ES-I3 (cell line): ENCODE data around the gene CIROP.

Source experiments
- H3K36me3 ChIP-seq: 2 replicates; pipeline ENCODE4 v1.6.1; 2013; ENCODE audit warnings: mild to moderate bottlenecking, low read length, control low read depth, moderate library complexity; ENCODE audit not compliant: insufficient read depth
- H3K4me1 ChIP-seq: 2 replicates; pipeline ENCODE4 v1.6.1; 2013; ENCODE audit warnings: mild to moderate bottlenecking, control low read depth, low read length; ENCODE audit not compliant: insufficient read depth
- H3K9ac ChIP-seq: 2 replicates; pipeline ENCODE4 v1.6.1; 2013; ENCODE audit warnings: low read depth, mild to moderate bottlenecking, low read length, moderate library complexity
- H3K9me3 ChIP-seq: 2 replicates; pipeline ENCODE4 v1.6.1; 2013; ENCODE audit warnings: mild to moderate bottlenecking, low read length, moderate library complexity; ENCODE audit not compliant: control insufficient read depth, insufficient read depth

CIROP gene

DNA sequence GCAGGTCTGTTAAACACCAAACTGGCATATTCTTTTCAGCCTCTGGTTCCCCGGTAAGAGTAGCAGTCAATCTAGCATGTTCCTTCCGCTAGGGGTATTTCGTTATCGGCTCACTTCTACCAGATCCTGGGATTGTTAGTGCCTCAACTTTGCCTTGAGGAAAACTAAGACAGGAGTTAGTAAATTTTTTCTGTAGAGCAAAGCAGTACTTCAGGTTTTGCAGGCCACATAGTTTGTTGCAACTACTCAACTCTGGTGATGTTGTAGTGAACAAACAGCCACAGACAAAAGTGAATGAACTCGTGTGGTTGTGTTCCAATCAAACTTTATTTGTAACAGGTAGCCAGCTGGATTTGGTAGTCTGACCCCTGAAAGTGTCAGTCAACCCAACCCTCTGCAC, 41.2 kb downstream of the CIROP start:
- Histone ChIP-seq H3K36me3 (peaks cover 67% of the 10 kb centered on the region), H3K9ac (no peak overlapping the region), H3K4me1 (peaks cover 3% of the 10 kb centered on the region; the same call in 1 of the 2 replicates), H3K9me3 (no peaks in the 10 kb centered on the region)

DNA sequence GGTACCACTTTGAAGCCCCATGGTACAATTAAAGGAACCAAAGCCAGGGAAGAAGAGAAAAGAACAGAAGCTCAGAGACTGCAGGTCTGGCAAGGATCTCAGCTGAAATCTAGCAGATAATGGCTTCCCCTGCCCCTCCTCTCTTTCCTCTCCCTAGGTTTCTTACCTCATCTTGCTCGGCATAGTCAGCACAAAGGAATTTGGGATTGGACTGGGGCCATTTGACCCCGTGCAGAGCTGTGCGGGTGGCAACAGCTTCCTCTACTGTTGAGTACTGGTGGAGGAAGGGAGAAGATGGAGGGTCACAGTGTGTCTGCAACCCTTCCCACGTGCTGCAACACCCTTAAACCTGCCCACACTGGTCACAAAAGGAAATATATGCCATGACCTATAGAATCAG, 42.8 kb downstream of the CIROP start:
- Histone ChIP-seq H3K9ac (no peak overlapping the region), H3K36me3 (peaks cover 55% of the 10 kb centered on the region), H3K9me3 (no peaks in the 10 kb centered on the region), H3K4me1 (peaks cover 3% of the 10 kb centered on the region; the same call in 1 of the 2 replicates)

DNA sequence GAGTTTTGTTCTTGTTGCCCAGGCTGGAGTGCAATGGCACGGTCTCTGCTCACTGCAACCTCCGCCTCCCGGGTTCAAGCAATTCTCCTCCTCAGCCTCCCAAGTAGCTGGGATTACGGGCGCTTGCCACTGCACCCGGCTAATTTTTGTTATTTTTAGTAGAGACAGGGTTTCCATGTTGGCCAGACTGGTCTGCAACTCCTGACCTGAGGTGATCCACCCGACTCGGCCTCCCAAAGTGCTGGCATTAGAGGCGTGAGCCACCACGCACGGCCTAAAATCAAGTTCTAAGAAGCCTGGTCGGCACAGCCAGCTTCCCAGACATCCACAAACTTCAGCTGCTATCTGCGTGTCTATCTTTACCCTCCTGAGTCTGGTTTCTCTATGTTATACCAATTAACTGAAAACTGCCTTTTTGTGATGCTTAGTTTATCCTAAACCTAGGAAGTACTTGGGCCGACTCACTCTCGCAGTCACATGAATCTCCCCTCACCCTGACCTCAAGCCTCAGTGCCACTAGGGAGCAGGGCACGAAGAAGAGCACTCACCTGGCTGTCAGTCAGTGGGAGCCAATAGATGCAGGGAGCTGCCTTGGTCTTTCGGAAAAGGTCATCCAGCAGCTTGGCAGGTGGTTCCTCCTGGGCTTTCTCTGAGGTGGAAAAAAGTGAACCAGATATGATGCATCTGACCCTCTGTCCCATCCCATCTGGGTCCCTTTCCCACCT, 44.1 kb downstream of the CIROP start:
- Histone ChIP-seq H3K9me3 (no peaks in the 10 kb centered on the region), H3K4me1 (peaks cover 6% of the 10 kb centered on the region; the same call in 1 of the 2 replicates), H3K9ac (no peak overlapping the region), H3K36me3 (peaks cover 46% of the 10 kb centered on the region)

DNA sequence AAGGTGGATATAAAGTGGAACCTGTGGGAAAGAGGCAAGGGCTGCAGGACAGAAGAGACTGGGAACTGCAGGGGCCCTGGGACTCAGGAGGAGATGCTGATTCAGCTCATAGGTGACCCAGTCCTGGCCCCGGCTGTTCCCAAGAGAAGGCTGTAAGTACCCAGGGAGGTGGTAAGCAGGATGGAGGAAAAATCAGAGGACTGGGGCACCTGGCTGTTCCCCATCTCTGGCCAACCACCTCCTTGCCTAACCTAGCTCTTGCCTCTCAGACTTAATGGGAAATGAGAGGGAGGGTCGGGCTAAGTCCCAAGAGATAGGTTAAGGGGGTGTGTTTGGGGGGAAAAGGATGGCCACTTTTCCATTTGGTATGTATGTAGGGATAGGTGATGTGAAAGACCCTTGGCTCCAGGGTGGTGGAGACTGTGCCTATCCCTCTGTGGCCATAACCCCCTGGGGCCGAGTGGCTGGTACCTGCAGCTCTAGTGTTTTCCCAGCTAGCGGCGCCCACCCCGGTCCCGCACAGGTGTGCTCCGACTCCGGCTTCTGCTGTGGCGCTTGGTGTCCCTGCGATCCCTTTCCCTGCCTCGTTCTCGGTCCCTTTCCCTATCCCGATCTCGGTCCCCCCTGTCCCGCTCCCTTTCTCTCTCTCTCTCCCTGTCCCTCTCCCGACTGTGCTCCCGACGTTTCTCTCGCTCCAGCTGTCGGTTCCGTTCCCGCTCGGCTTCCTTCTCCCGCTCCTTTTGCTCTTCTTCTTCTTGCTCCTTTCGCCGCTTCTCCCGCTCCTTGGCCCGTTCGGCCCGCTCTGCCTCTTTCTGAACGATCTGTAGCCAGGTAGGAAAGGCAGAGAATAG, 45.9 kb downstream of the CIROP start:
- Histone ChIP-seq H3K9me3 (no peaks in the 10 kb centered on the region), H3K4me1 (peaks cover 7% of the 10 kb centered on the region; the same call in 1 of the 2 replicates), H3K9ac (no peak overlapping the region), H3K36me3 (peaks cover 31% of the 10 kb centered on the region)

DNA sequence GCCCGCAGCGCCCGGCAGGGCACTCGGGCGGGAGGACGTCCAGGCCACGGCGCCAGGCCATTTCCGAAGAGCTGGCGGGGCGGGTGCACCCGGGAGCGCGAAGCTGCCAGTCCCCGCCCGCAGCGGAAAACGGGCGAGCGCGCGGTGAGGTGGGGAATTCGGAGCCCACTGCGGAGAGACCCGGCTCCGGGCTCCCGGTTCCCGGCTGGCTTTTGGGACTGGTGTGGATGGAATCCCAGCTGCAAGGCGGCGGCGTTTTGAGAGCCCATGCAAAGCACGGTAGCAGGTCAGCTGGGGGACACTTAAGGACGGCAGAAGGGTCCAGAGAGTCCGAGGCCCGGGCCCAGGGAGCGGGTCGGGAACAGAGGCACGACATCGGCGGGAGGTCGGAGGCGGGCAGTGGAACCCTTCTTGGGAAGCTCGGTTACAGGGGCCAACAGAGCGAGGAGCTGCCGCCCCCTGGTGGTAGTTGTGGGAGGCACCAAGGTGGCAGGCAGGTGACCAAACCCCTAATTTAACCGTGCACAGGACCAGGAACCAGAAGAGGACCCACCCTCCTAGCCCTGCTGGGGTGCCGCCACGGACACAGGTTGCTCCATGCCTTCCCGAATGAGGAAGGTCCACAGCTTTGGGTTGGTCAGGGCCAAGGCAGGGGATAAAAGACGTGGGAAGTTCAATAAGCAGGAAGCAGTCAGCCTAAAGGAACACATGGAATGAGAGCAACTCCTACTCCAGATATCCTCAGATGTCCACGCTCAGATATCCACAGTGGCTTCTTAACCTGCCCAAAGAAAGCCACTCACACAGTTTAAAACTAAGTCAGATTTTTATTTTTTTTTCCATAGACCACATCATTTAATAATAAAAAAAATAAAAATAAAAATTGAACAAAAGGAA, 46.8 kb downstream of the CIROP start:
- Histone ChIP-seq H3K36me3 (peaks cover 23% of the 10 kb centered on the region), H3K9ac (peak overlapping the region; percentile 71), H3K4me1 (peaks cover 7% of the 10 kb centered on the region; the same call in 1 of the 2 replicates), H3K9me3 (no peaks in the 10 kb centered on the region)

DNA sequence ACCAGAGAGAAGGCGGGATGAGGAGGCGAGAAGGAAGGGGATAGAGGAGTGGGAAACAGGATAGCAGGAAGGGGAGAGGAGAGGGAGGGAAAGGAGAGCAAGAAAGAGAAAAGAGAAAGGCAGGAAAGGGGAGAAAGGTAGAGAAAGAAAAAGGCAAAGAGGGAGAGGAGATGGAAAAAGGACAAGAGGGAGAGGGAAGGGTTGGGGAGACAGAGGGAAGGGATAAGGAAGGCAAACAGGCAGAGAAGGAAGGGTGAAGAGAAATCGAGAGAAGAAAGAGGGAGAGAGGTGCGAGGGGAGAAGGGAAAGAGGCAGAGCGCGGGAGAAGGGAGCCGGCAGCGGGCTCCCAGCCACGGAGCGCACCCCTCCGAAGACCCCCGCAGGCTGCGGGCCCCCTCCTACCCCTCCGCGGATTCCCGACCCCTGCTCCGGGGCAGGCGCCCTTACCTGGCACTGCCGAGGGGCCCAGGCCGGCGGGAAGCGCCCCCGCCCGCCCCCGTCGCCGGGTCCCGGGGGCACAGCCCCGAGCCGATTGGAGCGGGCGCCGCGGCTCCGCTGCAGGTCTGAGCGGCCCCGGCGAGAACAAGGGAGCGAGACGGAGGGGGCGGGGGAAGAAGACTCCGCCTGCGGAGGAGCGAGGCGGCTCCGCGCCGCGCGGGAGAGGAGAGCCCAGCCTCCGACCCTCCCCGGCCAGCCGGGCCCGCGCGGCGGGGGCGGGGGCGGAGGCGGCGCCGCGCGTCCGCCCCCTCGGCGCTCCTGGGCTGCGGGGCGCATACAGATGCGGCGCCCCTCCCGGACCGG, 47.6 kb downstream of the CIROP start, which contains the start of gene CDH24:
TSS of gene CDH24 (minus strand) at position 565 of the 801 bp plus-strand sequence. CDS start 1,787 bp downstream, outside the sequence.
- Histone ChIP-seq H3K9me3 (no peaks in the 10 kb centered on the region), H3K9ac (peak within 1 kb of the TSS; percentile 71), H3K4me1 (peaks cover 5% of the 10 kb centered on the region; the same call in 1 of the 2 replicates), H3K36me3 (peaks cover 14% of the 10 kb centered on the region; the same call in 1 of the 2 replicates)

DNA sequence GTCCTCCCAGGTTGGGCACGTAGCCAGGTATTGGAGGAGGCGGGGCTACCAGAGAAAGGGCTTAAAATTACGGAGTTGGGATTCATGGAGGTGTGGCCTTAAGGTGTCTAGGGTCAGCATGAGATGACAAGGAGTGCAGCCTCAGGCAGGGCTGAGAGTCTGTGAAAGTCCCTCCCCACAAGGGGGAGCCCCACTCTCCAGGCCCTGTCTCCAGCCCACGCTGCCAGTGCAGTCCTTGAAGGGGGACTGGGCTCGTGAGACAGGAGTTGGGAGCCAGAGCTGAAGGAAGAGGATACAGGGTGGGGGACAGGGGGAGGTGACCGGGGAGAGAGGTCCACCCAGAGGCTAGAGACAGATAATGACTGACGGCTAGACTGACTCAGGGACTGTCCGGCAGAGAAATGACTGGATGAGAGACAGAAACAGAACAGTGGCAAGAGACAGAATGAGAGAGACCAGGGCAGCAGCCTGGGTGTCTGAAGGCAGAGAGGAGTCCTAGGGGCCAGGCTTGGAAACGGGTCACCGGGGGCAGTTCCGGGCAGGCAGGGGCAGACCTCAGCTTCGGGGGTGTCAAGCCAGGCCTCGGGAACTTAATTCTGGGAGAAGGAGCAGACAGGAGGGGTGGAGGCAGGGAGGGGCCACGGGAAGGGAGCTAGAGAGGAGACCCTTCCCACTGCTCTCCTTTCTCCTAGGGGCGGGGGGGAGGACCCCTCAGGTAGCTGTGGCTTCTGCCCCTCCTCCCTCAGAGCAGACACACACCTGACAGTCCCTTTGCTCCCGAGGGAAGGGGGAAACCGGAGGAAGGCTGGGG, 48.4 kb downstream of the CIROP start:
- Histone ChIP-seq H3K9me3 (no peaks in the 10 kb centered on the region), H3K4me1 (peaks cover 3% of the 10 kb centered on the region; the same call in 1 of the 2 replicates), H3K9ac (peak overlapping the region; percentile 71; the same call in 1 of the 2 replicates), H3K36me3 (peaks cover 10% of the 10 kb centered on the region; the same call in 1 of the 2 replicates)

DNA sequence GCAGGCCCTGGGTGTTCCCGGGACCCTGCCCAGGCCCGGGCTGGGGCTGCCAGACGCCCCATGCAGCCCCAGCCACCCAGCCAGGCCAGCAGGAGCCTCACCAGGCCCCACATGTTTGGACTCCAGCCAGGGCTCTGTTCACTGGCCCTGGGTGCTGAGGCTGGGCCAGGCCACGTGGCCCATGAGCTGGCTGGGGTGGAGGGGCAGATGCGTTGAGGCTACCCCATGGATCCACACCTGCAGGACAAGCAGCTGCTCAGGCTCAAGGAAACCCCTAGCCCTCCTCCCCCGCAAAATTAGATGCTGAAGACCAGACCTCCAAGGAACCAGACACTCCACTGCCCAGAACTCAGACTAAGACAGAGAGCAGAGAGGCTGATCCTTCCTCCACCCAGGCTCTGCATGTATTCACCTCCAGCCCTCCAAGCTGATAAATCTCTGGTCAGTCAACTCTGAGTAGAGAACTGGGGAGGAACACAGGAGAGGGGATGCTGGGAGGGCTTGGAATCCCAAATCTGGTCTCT, 49.1 kb downstream of the CIROP start:
- H3K9ac ChIP-seq: no peak overlapping the region
- H3K36me3 ChIP-seq: peaks cover 6% of the 10 kb centered on the region; the same call in 1 of the 2 replicates
- no peaks in the 10 kb centered on the region for H3K9me3 ChIP-seq
- H3K4me1 ChIP-seq: peaks cover 3% of the 10 kb centered on the region; the same call in 1 of the 2 replicates

DNA sequence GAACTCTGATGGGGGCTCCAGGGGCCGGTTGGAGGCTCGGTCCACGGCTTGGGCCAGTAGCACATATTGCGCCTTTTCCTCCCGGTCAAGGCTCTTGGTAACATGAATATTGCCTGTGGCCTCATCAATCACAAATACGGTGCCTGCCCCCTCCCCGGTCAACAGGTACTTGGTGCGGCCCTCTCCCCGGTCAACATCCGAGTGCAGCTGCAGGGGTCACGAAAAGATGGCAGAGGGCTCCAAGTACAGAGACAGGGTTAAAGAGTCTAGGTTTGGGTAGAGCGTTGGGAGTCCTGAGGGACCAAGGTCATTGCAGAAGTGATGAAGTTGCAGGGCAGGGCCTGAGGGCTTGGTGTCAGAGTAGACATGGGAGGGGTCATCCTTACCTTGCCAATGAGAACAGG, 49.6 kb downstream of the CIROP start:
- 0 out of 2 replicates have a peak, but pooled peaks cover 1% of the 10 kb centered on the region for H3K36me3 ChIP-seq
- H3K4me1 ChIP-seq: peaks cover 3% of the 10 kb centered on the region; the same call in 1 of the 2 replicates
- no peak overlapping the region for H3K9ac ChIP-seq
- H3K9me3 ChIP-seq: no peaks in the 10 kb centered on the region

DNA sequence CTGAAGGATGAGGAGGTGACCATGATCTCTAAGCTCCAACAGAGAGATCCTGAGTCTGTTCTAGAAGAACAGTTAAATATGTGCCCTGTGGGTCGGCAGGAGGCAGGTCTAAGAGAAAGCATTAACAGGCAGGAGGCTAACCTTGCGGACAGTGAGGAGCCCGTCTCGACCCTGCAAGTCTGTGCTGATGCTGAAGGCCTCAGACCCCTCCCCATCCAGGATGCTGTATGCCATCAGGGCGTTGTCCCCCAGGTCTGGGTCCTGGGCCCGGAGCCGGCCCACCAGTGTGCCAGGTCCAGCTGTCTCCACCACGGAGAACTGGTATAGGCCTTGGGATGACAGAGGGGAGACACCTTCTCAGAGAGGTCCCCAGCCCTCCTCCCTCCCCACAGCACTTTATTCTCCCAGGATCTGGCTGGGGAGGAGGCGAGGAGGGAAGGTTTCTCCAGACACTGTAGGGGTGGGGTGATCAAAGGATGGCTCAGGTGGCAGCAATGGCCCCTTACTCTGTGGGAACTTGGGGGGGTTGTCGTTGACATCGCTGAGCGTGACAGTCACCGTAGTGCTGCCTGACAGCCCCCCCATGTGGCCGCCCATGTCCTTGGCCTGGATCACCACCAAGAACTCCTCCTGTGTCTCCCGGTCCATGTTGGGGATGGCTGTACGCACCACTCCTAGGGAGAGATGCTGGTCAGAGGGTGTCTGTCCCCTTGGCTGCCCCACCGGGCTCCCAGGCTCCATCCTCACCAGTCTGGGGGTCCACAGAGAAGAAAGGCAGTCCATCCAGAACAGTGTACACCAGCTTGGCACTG, 50.6 kb downstream of the CIROP start:
- no peaks in the 10 kb centered on the region for H3K36me3 ChIP-seq
- no peak overlapping the region for H3K9ac ChIP-seq
- H3K4me1 ChIP-seq: peaks cover 3% of the 10 kb centered on the region; the same call in 1 of the 2 replicates
- no peaks in the 10 kb centered on the region for H3K9me3 ChIP-seq

DNA sequence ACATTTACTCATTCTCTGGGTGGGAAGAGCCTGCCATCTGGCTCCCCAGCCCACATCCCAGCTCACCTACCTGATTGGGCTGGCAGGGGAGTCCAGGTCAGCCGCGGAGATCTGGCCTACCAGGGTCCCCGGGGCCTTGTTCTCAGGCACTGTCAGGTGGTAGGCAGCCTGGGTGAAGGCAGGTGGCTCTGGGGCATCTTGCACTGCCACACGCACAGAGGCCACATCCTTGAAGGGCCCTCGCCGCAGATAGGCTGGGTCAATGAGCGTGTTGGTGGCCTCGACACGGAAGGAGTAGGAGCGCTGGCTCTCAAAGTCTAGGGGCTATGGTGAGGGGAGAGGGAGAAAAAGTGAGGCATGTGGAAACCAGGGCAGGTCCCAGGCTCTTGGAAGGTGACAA, 51.4 kb downstream of the CIROP start:
- Histone ChIP-seq H3K4me1 (peaks cover 3% of the 10 kb centered on the region; the same call in 1 of the 2 replicates), H3K36me3 (no peaks in the 10 kb centered on the region), H3K9me3 (no peaks in the 10 kb centered on the region), H3K9ac (no peak overlapping the region)

DNA sequence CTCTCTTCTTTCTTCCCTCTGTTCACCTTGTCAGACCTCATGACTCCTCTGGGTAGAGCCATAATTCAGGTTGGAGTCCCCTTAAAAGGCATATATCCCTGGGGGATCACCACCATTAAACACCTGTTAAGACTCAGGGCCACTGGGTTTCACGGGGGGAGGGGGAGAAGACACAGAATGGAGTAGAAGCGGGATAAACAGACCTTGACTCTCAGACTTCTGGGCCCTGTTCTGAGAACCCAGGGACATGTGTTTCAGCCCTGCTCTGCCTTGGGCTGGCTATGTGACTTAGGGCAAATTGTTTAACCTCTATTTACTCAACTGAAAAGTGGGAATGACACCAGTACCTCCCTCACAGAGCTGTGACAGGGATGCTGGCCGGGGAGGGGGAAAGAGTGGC, 52.1 kb downstream of the CIROP start:
- Histone ChIP-seq H3K36me3 (no peaks in the 10 kb centered on the region), H3K4me1 (peaks cover 3% of the 10 kb centered on the region; the same call in 1 of the 2 replicates), H3K9ac (no peak overlapping the region)

More for the DNA sequence above, 52.1 kb downstream of the CIROP start:
- H3K9me3 ChIP-seq: no peaks in the 10 kb centered on the region
